ENCODE measurements around the gene ADAR.

- TF ChIP-seq CTCF (IDR thresholded peaks at IDR 0.05; ENCODE audit: low read depth, low read length) (no peak), POLR2A (IDR thresholded peaks at IDR 0.05; ENCODE audit: extremely low read depth, insufficient read length) (no peak)
These were observed 13.9 kb upstream of the ADAR start for GRCh38 chr1:154621875-154622274.

Data from NB4 (cell line).